Neural progenitor cell (in vitro differentiated cells): Measurements from ENCODE around the gene INHBE.

Experiments
- EZH2 ChIP-seq: fragments of 200-600 bp; sonication (generic); IDR thresholded peaks from 2 replicates; pipeline ENCODE4 v1.6.1; 2017; ENCODE audit warnings: antibody characterized with exemption, mild to moderate bottlenecking, moderate library complexity
- EZH2phosphoT487 ChIP-seq: fragments of 200-600 bp; sonication (generic); IDR thresholded peaks from 2 replicates; pipeline ENCODE4 v1.6.1; 2017; ENCODE audit warnings: antibody characterized with exemption
- TF ChIP-seq, protein P1 (sequence below): fragments of 200-600 bp; sonication (generic); IDR thresholded peaks from 2 replicates; pipeline ENCODE4 v1.5.1; 2017; ENCODE audit warnings: antibody characterized with exemption, mild to moderate bottlenecking

GRCh38 chr12:57470970-57471656 is 16.0 kb downstream of the INHBE start:
- TF ChIP-seq, protein P1, sequence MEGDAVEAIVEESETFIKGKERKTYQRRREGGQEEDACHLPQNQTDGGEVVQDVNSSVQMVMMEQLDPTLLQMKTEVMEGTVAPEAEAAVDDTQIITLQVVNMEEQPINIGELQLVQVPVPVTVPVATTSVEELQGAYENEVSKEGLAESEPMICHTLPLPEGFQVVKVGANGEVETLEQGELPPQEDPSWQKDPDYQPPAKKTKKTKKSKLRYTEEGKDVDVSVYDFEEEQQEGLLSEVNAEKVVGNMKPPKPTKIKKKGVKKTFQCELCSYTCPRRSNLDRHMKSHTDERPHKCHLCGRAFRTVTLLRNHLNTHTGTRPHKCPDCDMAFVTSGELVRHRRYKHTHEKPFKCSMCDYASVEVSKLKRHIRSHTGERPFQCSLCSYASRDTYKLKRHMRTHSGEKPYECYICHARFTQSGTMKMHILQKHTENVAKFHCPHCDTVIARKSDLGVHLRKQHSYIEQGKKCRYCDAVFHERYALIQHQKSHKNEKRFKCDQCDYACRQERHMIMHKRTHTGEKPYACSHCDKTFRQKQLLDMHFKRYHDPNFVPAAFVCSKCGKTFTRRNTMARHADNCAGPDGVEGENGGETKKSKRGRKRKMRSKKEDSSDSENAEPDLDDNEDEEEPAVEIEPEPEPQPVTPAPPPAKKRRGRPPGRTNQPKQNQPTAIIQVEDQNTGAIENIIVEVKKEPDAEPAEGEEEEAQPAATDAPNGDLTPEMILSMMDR, result no peak
- no peak for TF ChIP-seq EZH2phosphoT487
- no peak for TF ChIP-seq EZH2
